ENCODE data around the gene AKNA.
A peak's percentile ranks its signal among the peaks of the same experiment; 100 is the strongest.

AKNA gene

GRCh38 chr9:114299286-114300152, 88.3 kb downstream of the AKNA start:
- no peak for DNase-seq

- no peak for DNase-seq
These were observed 91.4 kb downstream of the AKNA start for GRCh38 chr9:114296338-114296737.

- DNase-seq = no peak
These were observed 93.1 kb downstream of the AKNA start for GRCh38 chr9:114294664-114295063.

GRCh38 chr9:114291886-114292590, 95.7 kb downstream of the AKNA start:
- DNase-seq = no peak

DNA sequence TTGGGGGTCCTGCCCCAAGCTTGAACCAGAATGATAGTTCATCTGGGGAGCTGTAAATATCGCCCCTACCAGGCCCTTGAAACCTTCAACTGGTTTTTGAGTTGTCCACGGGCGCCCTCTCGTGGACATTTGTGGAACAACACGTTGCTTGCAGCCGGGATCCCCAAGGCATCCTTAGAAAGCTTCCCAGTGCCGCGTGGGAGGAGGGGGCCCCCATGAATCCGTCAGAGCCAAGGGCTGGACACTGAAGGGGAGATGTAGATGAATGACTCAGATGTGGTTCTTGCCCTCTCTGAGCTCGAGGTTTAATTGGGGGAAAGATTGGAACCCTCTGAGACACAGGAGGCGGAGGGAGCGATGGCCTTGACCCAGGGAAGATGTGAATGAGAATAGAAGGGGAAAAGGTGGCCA, 96.7 kb downstream of the AKNA start:
- peak; percentile 48 to 63 for DNase-seq

- no peak for DNase-seq
These were observed 97.2 kb downstream of the AKNA start for GRCh38 chr9:114290561-114290986.

- no peak for DNase-seq
These were observed 98.0 kb downstream of the AKNA start for GRCh38 chr9:114289571-114290481.

GRCh38 chr9:114289106-114289505, 98.7 kb downstream of the AKNA start:
- DNase-seq = no peak

- no peak for DNase-seq
These were observed 99.3 kb downstream of the AKNA start for GRCh38 chr9:114288193-114289091.

GRCh38 chr9:114287763-114288192, 100.0 kb downstream of the AKNA start:
- DNase-seq = no peak

DNA sequence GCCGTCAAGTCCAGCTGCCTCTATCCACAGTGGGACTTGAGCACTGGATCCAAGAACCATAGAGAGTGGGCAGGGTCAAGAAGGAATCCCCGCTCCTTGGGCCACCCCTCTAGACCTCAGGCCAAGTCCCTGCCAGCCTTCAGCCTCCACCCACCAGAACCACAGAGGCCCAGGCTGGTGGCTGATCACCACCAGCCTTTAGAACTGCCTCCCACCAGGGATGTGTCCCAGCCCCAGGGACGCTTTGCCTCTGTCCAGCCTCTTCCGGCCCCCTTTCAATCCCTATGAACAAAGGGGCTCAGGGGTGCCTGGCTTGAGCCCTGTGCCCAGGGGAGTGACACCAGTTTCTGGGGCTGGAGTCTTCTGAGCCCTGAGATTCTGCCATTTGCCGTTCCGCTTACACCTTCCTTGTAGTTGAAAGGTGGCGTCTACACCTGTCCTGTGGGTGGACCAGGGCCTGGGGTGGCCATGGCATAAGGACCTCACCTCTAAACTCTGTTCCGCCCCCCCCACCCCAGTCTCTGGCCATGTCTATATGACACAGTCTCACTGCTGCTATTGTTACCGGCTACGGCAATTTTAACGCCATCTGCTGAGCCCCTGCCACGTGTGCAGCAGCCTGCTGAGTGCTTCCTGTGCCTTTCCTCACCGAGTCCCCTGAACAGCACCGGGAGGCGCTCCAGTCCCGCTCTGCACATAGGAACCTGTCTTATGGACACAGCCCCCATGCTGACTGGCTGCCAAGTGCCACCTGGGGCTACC, 100.6 kb downstream of the AKNA start:
- DNase-seq = peak; percentile 48 to 66

- DNase-seq = no peak
These were observed 101.6 kb downstream of the AKNA start for GRCh38 chr9:114286146-114286679.

DNA sequence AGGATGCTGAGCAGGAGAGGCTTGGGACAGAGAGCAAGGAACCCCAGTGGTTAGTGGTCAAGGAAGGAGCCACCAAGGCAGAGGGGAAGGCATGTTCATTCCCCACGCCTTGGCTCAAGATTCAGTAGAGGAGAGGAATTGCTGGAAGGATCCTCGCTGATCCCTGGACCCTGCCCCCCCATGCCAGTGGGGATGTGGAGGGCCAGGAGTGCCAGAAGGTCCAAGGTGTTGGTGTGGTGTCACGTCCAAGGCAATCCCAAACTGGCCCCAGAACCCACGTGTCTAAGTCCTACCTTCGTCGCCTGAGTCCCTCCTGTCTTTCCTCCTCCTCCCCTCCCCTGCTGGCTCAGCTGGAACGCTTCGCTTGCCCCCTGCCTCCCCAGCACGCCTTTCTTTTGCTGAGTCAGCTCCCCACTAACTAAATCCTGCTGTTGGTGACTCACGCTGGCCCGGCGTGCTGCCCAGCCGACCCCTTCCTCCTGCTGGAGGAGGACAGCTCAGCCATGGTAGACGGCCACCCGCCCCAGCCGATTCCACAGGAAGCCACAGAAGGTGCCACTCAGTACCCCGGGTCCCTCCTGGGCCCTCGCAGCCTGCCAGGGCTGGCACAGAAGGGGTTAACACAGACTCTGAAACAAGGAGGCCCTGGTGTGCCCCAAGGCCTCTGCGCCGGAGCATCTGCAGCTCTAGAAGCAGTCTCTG, 102.5 kb downstream of the AKNA start:
- no peak for DNase-seq

DNA sequence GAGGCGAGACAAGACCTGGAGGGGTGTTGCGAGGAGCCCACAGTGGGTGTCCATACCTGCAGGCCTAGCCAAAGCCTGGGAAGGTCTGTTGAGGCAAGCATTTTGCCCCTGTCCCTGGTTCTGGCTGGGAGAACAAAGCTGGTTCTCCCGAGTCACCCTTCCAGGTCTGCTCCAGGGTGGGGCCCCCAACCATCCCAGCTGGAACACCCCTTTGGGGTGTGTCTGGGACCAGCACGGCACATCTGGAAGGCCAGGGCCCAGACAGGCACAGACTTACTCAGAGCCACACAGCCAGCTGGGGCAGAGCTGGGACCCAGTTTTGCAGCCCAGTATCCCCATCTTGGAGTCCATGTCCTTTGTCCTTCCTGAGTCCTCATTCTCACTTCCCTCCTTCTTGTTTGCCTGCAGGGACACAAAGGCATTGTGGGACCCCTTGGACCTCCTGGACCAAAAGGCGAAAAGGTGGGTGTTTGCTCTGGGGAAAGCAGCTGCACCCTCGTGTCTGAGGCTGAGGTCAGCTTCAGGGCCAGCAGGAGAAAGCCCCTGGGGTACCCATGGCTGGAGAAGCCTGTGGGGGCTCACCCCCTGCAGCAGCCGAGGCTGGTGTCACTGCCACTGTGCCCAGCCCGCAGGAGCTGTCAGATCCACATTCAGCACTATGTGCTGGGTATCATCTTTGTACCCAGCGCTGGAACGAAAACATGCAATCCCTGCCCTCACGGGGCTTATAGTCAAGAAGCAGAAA, 103.3 kb downstream of the AKNA start:
- DNase-seq = no peak

All from NCI-H2081 (cell line).